NCI-H2196 treated with DMSO at 0.1 percent for 48 hours (cell line): Measurements from ENCODE around the gene ZBTB25.

ENCODE experiments used
- DNase-seq: peaks from one replicate; lab custom pipeline; 2025; ENCODE audit not compliant: unreplicated experiment; lab: John Stamatoyannopoulos, UW

The ZBTB25 gene

GRCh38 chr14:64405295-64405694 lies 98.3 kb downstream of the ZBTB25 start:
- DNase-seq = no peak

GRCh38 chr14:64401949-64402348 lies 101.7 kb downstream of the ZBTB25 start:
- no peak for DNase-seq

GRCh38 chr14:64400829-64401459 lies 102.7 kb downstream of the ZBTB25 start:
- no peak for DNase-seq
